Endothelial cell of umbilical vein (primary cell): ENCODE data around the gene ARRDC1.

Experiments used
- EZH2 ChIP-seq: IDR thresholded peaks from 2 replicates; pipeline ENCODE4 v1.6.1; 2012; ENCODE audit warnings: borderline replicate concordance, low read depth, mild to moderate bottlenecking, moderate library complexity, low read length, inconsistent platforms; ENCODE audit not compliant: severe bottlenecking
- FOS ChIP-seq: IDR thresholded peaks from 2 replicates; pipeline ENCODE4 v1.6.1; 2011; ENCODE audit warnings: mild to moderate bottlenecking, low read length, moderate library complexity, borderline replicate concordance; ENCODE audit not compliant: insufficient read depth
- GATA2 ChIP-seq: IDR thresholded peaks from 2 replicates; pipeline ENCODE4 v1.7.0; 2011; ENCODE audit warnings: low read depth, mild to moderate bottlenecking, moderate library complexity, mixed read lengths, low read length; ENCODE audit not compliant: insufficient read length, insufficient read depth
- JUN ChIP-seq: IDR thresholded peaks from 2 replicates; pipeline ENCODE4 v1.6.1; 2011; ENCODE audit warnings: borderline replicate concordance, low read depth; ENCODE audit not compliant: insufficient read length, insufficient read depth
- MYC ChIP-seq: IDR thresholded peaks from one replicate; pipeline ENCODE4 v1.6.1; 2011; ENCODE audit warnings: mild to moderate bottlenecking, low read depth, low read length
- POLR2A ChIP-seq: IDR thresholded peaks from 2 replicates; pipeline ENCODE4 v1.6.1; 2012; ENCODE audit warnings: low read depth, mild to moderate bottlenecking, control low read depth, low read length
- POLR2AphosphoS5 ChIP-seq: IDR thresholded peaks from 2 replicates; pipeline ENCODE4 v1.6.1; 2012; ENCODE audit warnings: low read depth, mild to moderate bottlenecking, control low read depth, low read length, moderate library complexity; ENCODE audit not compliant: insufficient read depth
- TF ChIP-seq, protein P1 (sequence below), 2 donors: IDR thresholded peaks; 1 replicate in 1 of 2; 2 replicates in 1 of 2; pipeline ENCODE4 v1.5.1; 2011; ENCODE audit warnings: low read length in 2 of 2, mild to moderate bottlenecking in 2 of 2, moderate library complexity in 2 of 2, control low read depth in 1 of 2, inconsistent platforms in 1 of 2, low read depth in 1 of 2; ENCODE audit not compliant: insufficient read depth in 1 of 2; ENCODE audit errors: extremely low read depth in 1 of 2
- TF ChIP-seq, protein P2 (sequence below): IDR thresholded peaks from 2 replicates; pipeline ENCODE4 v1.6.1; 2011; ENCODE audit not compliant: insufficient read depth, insufficient read length

GRCh38 chr9:137648396-137648795 is 42.9 kb downstream of the ARRDC1 start:
- no peak for TF ChIP-seq POLR2A
- TF ChIP-seq, protein P1, sequence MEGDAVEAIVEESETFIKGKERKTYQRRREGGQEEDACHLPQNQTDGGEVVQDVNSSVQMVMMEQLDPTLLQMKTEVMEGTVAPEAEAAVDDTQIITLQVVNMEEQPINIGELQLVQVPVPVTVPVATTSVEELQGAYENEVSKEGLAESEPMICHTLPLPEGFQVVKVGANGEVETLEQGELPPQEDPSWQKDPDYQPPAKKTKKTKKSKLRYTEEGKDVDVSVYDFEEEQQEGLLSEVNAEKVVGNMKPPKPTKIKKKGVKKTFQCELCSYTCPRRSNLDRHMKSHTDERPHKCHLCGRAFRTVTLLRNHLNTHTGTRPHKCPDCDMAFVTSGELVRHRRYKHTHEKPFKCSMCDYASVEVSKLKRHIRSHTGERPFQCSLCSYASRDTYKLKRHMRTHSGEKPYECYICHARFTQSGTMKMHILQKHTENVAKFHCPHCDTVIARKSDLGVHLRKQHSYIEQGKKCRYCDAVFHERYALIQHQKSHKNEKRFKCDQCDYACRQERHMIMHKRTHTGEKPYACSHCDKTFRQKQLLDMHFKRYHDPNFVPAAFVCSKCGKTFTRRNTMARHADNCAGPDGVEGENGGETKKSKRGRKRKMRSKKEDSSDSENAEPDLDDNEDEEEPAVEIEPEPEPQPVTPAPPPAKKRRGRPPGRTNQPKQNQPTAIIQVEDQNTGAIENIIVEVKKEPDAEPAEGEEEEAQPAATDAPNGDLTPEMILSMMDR (IDR thresholded peaks at IDR 0.05; ENCODE audit: extremely low read depth in 1 of 2, insufficient read depth in 1 of 2, low read depth in 1 of 2, low read length in 2 of 2): no peak
- no peak for TF ChIP-seq POLR2AphosphoS5
- TF ChIP-seq EZH2: no peak
- TF ChIP-seq FOS: no peak
- TF ChIP-seq JUN: no peak
- TF ChIP-seq MYC: no peak
- TF ChIP-seq, protein P2, sequence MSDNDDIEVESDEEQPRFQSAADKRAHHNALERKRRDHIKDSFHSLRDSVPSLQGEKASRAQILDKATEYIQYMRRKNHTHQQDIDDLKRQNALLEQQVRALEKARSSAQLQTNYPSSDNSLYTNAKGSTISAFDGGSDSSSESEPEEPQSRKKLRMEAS: no peak
- no peak for TF ChIP-seq GATA2
